Measurements from ENCODE around the gene PRDX6. TPM values are rescaled to one million over a fixed set of nuclear protein-coding genes. Genes with fewer than 3 reads are reported as not detected.
"Not testable (repeated sequence)": the region's sequence is repeated elsewhere in the genome, so short reads cannot be mapped to it uniquely, and the experiment has no call there.

The PRDX6 gene
- total RNA-seq, 2 experiments from 2014 or later, result 109 to 148 TPM

- DNase-seq (ENCODE audit: low spot score), result no peak
- Histone ChIP-seq H2AFZ (ENCODE audit: low read length) (no peak overlapping the region), H3K4me2 (ENCODE audit: low read length) (no peak overlapping the region), H3K9me2 (ENCODE audit: insufficient read depth, low read length) (no peaks in the 10 kb centered on the region), H3K27ac (ENCODE audit: low read depth, low read length, poor library complexity, severe bottlenecking) (no peak overlapping the region), H3K9me3 (ENCODE audit: low read length) (peaks cover 29% of the 10 kb centered on the region; the same call in 1 of the 2 replicates), H3K4me1 (ENCODE audit: insufficient read depth, low read length, poor library complexity, severe bottlenecking) (peaks cover 20% of the 10 kb centered on the region), H3K79me2 (ENCODE audit: insufficient read depth, low read depth, low read length) (peaks cover 25% of the 10 kb centered on the region), H4K20me1 (ENCODE audit: insufficient read depth, low read length) (peaks cover 9% of the 10 kb centered on the region; the same call in 1 of the 2 replicates), H3K4me3 (ENCODE audit: low read depth, low read length, poor library complexity, severe bottlenecking) (no peak overlapping the region), H3K36me3 (ENCODE audit: insufficient read depth, low read length) (peaks cover 45% of the 10 kb centered on the region)
- ChIA-PET CTCF (ENCODE audit: unreplicated experiment) (no interaction called here), POLR2A (interaction anchor here (0.7 to 1.3 kb wide), 4 partner anchors 14 to 461 kb away, joined by 3 to 4 read pairs (median 3); no protein-coding TSS in a partner anchor)
- intact Hi-C loops (cut with micrococcal nuclease; ENCODE audit: unreplicated experiment), result no loop called here
- no TSS peak for BruUV-seq (replicated peaks)
- TF ChIP-seq, protein P1, sequence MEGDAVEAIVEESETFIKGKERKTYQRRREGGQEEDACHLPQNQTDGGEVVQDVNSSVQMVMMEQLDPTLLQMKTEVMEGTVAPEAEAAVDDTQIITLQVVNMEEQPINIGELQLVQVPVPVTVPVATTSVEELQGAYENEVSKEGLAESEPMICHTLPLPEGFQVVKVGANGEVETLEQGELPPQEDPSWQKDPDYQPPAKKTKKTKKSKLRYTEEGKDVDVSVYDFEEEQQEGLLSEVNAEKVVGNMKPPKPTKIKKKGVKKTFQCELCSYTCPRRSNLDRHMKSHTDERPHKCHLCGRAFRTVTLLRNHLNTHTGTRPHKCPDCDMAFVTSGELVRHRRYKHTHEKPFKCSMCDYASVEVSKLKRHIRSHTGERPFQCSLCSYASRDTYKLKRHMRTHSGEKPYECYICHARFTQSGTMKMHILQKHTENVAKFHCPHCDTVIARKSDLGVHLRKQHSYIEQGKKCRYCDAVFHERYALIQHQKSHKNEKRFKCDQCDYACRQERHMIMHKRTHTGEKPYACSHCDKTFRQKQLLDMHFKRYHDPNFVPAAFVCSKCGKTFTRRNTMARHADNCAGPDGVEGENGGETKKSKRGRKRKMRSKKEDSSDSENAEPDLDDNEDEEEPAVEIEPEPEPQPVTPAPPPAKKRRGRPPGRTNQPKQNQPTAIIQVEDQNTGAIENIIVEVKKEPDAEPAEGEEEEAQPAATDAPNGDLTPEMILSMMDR (conservative IDR thresholded peaks at IDR 0.05; ENCODE audit: low read length), result no peak
- TF ChIP-seq EZH2phosphoT487 (IDR thresholded peaks at IDR 0.05; ENCODE audit: borderline replicate concordance, low read depth, low read length), result no peak
Measured at GRCh38 chr1:173473599-173474011, 3.5 kb upstream of the PRDX6 start.

DNA sequence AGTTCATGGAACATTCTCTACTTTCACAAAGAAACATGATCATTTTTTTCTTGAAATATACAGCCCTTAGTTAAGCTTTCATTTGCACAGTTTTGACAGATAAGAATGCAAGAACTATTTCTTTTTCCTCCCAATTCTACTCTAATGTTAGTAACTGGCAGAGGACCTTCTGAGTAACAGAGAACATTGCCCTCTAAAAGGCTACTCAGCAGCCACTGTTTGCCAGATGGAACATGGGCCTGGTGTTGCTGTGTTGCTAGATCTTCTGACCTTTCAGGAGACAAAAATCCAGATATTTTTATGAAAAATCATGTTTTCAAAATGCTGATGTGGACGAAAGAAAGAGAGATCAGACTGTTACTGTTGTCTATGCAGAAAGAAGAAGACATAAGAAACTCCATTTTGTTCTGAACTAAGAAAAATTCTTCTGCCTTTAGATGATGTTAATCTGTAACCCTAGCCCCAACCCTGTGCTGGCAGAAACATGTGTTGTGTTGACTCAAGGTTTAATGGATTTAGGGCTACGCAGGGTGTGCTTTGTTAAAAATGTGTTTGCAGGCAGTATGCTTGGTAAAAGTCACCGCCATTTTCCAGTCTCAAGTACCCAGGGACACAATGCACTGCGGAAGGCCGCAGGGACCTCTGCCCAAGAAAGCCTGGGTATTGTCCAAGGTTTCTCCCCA is 2.9 kb upstream of the PRDX6 start:
- Histone ChIP-seq H3K9me3 (ENCODE audit: low read length) (peaks cover 24% of the 10 kb centered on the region; the same call in 1 of the 2 replicates), H3K4me1 (ENCODE audit: insufficient read depth, low read length, poor library complexity, severe bottlenecking) (peaks cover 27% of the 10 kb centered on the region), H3K4me3 (ENCODE audit: low read depth, low read length, poor library complexity, severe bottlenecking) (no peak overlapping the region), H3K36me3 (ENCODE audit: insufficient read depth, low read length) (peaks cover 44% of the 10 kb centered on the region), H3K79me2 (ENCODE audit: insufficient read depth, low read depth, low read length) (peaks cover 31% of the 10 kb centered on the region), H3K9me2 (ENCODE audit: insufficient read depth, low read length) (no peaks in the 10 kb centered on the region), H2AFZ (ENCODE audit: low read length) (no peak overlapping the region), H3K4me2 (ENCODE audit: low read length) (no peak overlapping the region), H4K20me1 (ENCODE audit: insufficient read depth, low read length) (peaks cover 14% of the 10 kb centered on the region; the same call in 1 of the 2 replicates), H3K27ac (ENCODE audit: low read depth, low read length, poor library complexity, severe bottlenecking) (no peak overlapping the region)
- TF ChIP-seq, protein P1 (conservative IDR thresholded peaks at IDR 0.05; ENCODE audit: low read length), result no peak
- no peak for TF ChIP-seq EZH2phosphoT487 (IDR thresholded peaks at IDR 0.05; ENCODE audit: borderline replicate concordance, low read depth, low read length)
- ChIA-PET CTCF (ENCODE audit: unreplicated experiment) (no interaction called here), POLR2A (interaction anchor here (0.7 kb wide), 1 partner anchor 462 kb away, joined by 3 read pairs; no protein-coding TSS in a partner anchor)
- intact Hi-C loops (cut with micrococcal nuclease; ENCODE audit: unreplicated experiment), result no loop called here
- no TSS peak for BruUV-seq (replicated peaks)
- DNase-seq (ENCODE audit: low spot score), result no peak

- peaks cover 46% of the 10 kb centered on the region for H3K36me3 ChIP-seq (ENCODE audit: insufficient read depth, low read length)
- not testable (repeated sequence) for H3K9me2 ChIP-seq (ENCODE audit: insufficient read depth, low read length); DNase-seq (ENCODE audit: low spot score); H2AFZ ChIP-seq (ENCODE audit: low read length); H3K27ac ChIP-seq (ENCODE audit: low read depth, low read length, poor library complexity, severe bottlenecking); BruUV-seq (replicated peaks)
- H3K4me1 ChIP-seq (ENCODE audit: insufficient read depth, low read length, poor library complexity, severe bottlenecking), result peaks cover 30% of the 10 kb centered on the region
- H4K20me1 ChIP-seq (ENCODE audit: insufficient read depth, low read length), result peaks cover 14% of the 10 kb centered on the region; the same call in 1 of the 2 replicates
- ChIA-PET CTCF (ENCODE audit: unreplicated experiment) (interaction anchor here (0.6 kb wide), 1 partner anchor 208 kb away, joined by 5 read pairs; no protein-coding TSS in a partner anchor), POLR2A (interaction anchor here (1.1 to 2.2 kb wide), 5 partner anchors 12 to 393 kb away, joined by 3 to 6 read pairs (median 4); partner anchors contain the start of gene ZBTB37)
- intact Hi-C loops (cut with micrococcal nuclease; ENCODE audit: unreplicated experiment), result loop anchor here (5.0 kb wide), 1 partner anchor 392 kb away; the partner anchor contains the start of genes GAS5 and ZBTB37
- H3K4me2 ChIP-seq (ENCODE audit: low read length), result peak overlapping the region; percentile 99
- H3K79me2 ChIP-seq (ENCODE audit: insufficient read depth, low read depth, low read length), result peaks cover 35% of the 10 kb centered on the region
- H3K9me3 ChIP-seq (ENCODE audit: low read length), result peaks cover 19% of the 10 kb centered on the region; the same call in 1 of the 2 replicates
- peak overlapping the region; percentile 99 for H3K4me3 ChIP-seq (ENCODE audit: low read depth, low read length, poor library complexity, severe bottlenecking)
Measured at GRCh38 chr1:173474780-173475421, 2.2 kb upstream of the PRDX6 start.

Data from OCI-LY7 (cell line).